ENCODE results near the gene KLHDC8B.
"Not testable (repeated sequence)": the region's sequence is repeated elsewhere in the genome, so short reads cannot be mapped to it uniquely, and the experiment has no call there.

The KLHDC8B gene

GRCh38 chr3:49183873-49184272 lies 12.5 kb downstream of the KLHDC8B start:
- DNase-seq (ENCODE audit: low read depth, low spot score) = no peak

- DNase-seq (ENCODE audit: low read depth, low spot score) = no peak
Observed at GRCh38 chr3:49191741-49192140, 20.3 kb downstream of the KLHDC8B start.

GRCh38 chr3:49198161-49198560 lies 26.8 kb downstream of the KLHDC8B start:
- DNase-seq (ENCODE audit: low read depth, low spot score) = no peak

GRCh38 chr3:49198611-49199230 lies 27.3 kb downstream of the KLHDC8B start:
- DNase-seq (ENCODE audit: low read depth, low spot score) = no peak

GRCh38 chr3:49199239-49199899 lies 28.0 kb downstream of the KLHDC8B start:
- no peak for DNase-seq (ENCODE audit: low read depth, low spot score)

- no peak for DNase-seq (ENCODE audit: low read depth, low spot score)
Observed at GRCh38 chr3:49199900-49200281, 28.5 kb downstream of the KLHDC8B start.

GRCh38 chr3:49213541-49213943 lies 42.1 kb downstream of the KLHDC8B start:
- DNase-seq (ENCODE audit: low read depth, low spot score) = no peak

GRCh38 chr3:49213998-49214397 lies 42.6 kb downstream of the KLHDC8B start:
- DNase-seq (ENCODE audit: low read depth, low spot score) = no peak

- DNase-seq (ENCODE audit: low read depth, low spot score) = not testable (repeated sequence)
Observed at GRCh38 chr3:49216687-49217086, 45.3 kb downstream of the KLHDC8B start.

GRCh38 chr3:49217108-49217507 lies 45.7 kb downstream of the KLHDC8B start:
- not testable (repeated sequence) for DNase-seq (ENCODE audit: low read depth, low spot score)

GRCh38 chr3:49217688-49218470 lies 46.5 kb downstream of the KLHDC8B start:
- DNase-seq (ENCODE audit: low read depth, low spot score) = no peak

GRCh38 chr3:49218471-49218989 lies 47.1 kb downstream of the KLHDC8B start:
- not testable (repeated sequence) for DNase-seq (ENCODE audit: low read depth, low spot score)

GRCh38 chr3:49219132-49219531 lies 47.7 kb downstream of the KLHDC8B start:
- DNase-seq (ENCODE audit: low read depth, low spot score) = no peak

GRCh38 chr3:49220985-49221563 lies 49.7 kb downstream of the KLHDC8B start:
- DNase-seq (ENCODE audit: low read depth, low spot score) = not testable (repeated sequence)

GRCh38 chr3:49222002-49222401 lies 50.6 kb downstream of the KLHDC8B start:
- DNase-seq (ENCODE audit: low read depth, low spot score) = no peak

Data from activated CD4-positive, CD25-positive, alpha-beta regulatory T cell treated with anti-CD3 and anti-CD28 coated beads, Interleukin-2, amount 50 U/mL, for 16 hours (primary cell).